Activated naive CD8-positive, alpha-beta T cell (primary cell): ENCODE measurements around the gene HSPA14.
"Not testable (repeated sequence)": the region's sequence is repeated elsewhere in the genome, so short reads cannot be mapped to it uniquely, and the experiment has no call there.

ENCODE experiments used
- H3K27ac Mint-ChIP-seq: one replicate; pipeline ENCODE4 v1.8.0; 2021; ENCODE audit warnings: mixed read lengths
- H3K27me3 Mint-ChIP-seq: one replicate; pipeline ENCODE4 v1.8.0; 2021; ENCODE audit warnings: mixed read lengths
- H3K36me3 Mint-ChIP-seq: one replicate; pipeline ENCODE4 v1.8.0; 2021; ENCODE audit warnings: mixed read lengths
- H3K4me1 Mint-ChIP-seq: one replicate; pipeline ENCODE4 v1.8.0; 2021; ENCODE audit warnings: low read depth, mixed read lengths
- H3K4me3 Mint-ChIP-seq: one replicate; pipeline ENCODE4 v1.8.0; 2021; ENCODE audit warnings: mild to moderate bottlenecking, mixed read lengths
- H3K9me3 Mint-ChIP-seq: one replicate; pipeline ENCODE4 v1.8.0; 2021; ENCODE audit warnings: low read depth, mixed read lengths

HSPA14 gene

GRCh38 chr10:14858338-14858960 is 20.3 kb downstream of the HSPA14 start:
- peaks cover 5% of the 10 kb centered on the region for H3K4me1 Mint-ChIP-seq
- H3K36me3 Mint-ChIP-seq, result peaks cover 12% of the 10 kb centered on the region
- H3K9me3 Mint-ChIP-seq, result no peaks in the 10 kb centered on the region
- H3K4me3 Mint-ChIP-seq, result no peak overlapping the region
- H3K27ac Mint-ChIP-seq, result no peak overlapping the region
- H3K27me3 Mint-ChIP-seq, result no peaks in the 10 kb centered on the region

GRCh38 chr10:14859043-14859442 is 20.9 kb downstream of the HSPA14 start:
- Mint-ChIP-seq H3K36me3 (peaks cover 12% of the 10 kb centered on the region), H3K27me3 (no peaks in the 10 kb centered on the region), H3K4me1 (peaks cover 5% of the 10 kb centered on the region), H3K9me3 (no peaks in the 10 kb centered on the region), H3K4me3 (no peak overlapping the region), H3K27ac (no peak overlapping the region)

GRCh38 chr10:14859775-14860174 is 21.7 kb downstream of the HSPA14 start:
- Mint-ChIP-seq H3K4me3 (no peak overlapping the region), H3K4me1 (peaks cover 5% of the 10 kb centered on the region), H3K9me3 (no peaks in the 10 kb centered on the region), H3K27ac (no peak overlapping the region), H3K36me3 (peaks cover 15% of the 10 kb centered on the region), H3K27me3 (no peaks in the 10 kb centered on the region)

GRCh38 chr10:14860791-14861190 is 22.7 kb downstream of the HSPA14 start:
- no peaks in the 10 kb centered on the region for H3K27me3 Mint-ChIP-seq
- no peaks in the 10 kb centered on the region for H3K9me3 Mint-ChIP-seq
- H3K36me3 Mint-ChIP-seq, result peaks cover 14% of the 10 kb centered on the region
- no peak overlapping the region for H3K4me3 Mint-ChIP-seq
- peaks cover 4% of the 10 kb centered on the region for H3K4me1 Mint-ChIP-seq
- no peak overlapping the region for H3K27ac Mint-ChIP-seq

GRCh38 chr10:14864466-14864865 is 26.4 kb downstream of the HSPA14 start:
- not testable (repeated sequence) for H3K27ac Mint-ChIP-seq, H3K27me3 Mint-ChIP-seq, H3K4me3 Mint-ChIP-seq, H3K9me3 Mint-ChIP-seq, H3K4me1 Mint-ChIP-seq
- H3K36me3 Mint-ChIP-seq, result peaks cover 17% of the 10 kb centered on the region

- H3K27me3 Mint-ChIP-seq, H3K9me3 Mint-ChIP-seq, H3K4me3 Mint-ChIP-seq, H3K27ac Mint-ChIP-seq, H3K4me1 Mint-ChIP-seq: not testable (repeated sequence)
- peaks cover 20% of the 10 kb centered on the region for H3K36me3 Mint-ChIP-seq
These were observed 26.8 kb downstream of the HSPA14 start for GRCh38 chr10:14864871-14865270.

GRCh38 chr10:14873090-14873760 is 35.1 kb downstream of the HSPA14 start:
- H3K27me3 Mint-ChIP-seq, result no peaks in the 10 kb centered on the region
- peaks cover 5% of the 10 kb centered on the region for H3K36me3 Mint-ChIP-seq
- no peaks in the 10 kb centered on the region for H3K9me3 Mint-ChIP-seq
- no peak overlapping the region for H3K4me3 Mint-ChIP-seq
- H3K27ac Mint-ChIP-seq, result no peak overlapping the region
- peaks cover 23% of the 10 kb centered on the region for H3K4me1 Mint-ChIP-seq

- H3K36me3 Mint-ChIP-seq, result peaks cover 2% of the 10 kb centered on the region
- H3K4me3 Mint-ChIP-seq, result peak overlapping the region; percentile 53
- no peaks in the 10 kb centered on the region for H3K27me3 Mint-ChIP-seq
- H3K27ac Mint-ChIP-seq, result no peak overlapping the region
- H3K4me1 Mint-ChIP-seq, result peaks cover 37% of the 10 kb centered on the region
- no peaks in the 10 kb centered on the region for H3K9me3 Mint-ChIP-seq
These were observed 37.8 kb downstream of the HSPA14 start for GRCh38 chr10:14875941-14876340.

GRCh38 chr10:14876764-14877163 is 38.7 kb downstream of the HSPA14 start:
- no peaks in the 10 kb centered on the region for H3K27me3 Mint-ChIP-seq
- H3K9me3 Mint-ChIP-seq, result no peaks in the 10 kb centered on the region
- H3K27ac Mint-ChIP-seq, result no peak overlapping the region
- peaks cover under 1% of the 10 kb centered on the region for H3K36me3 Mint-ChIP-seq
- peaks cover 41% of the 10 kb centered on the region for H3K4me1 Mint-ChIP-seq
- peak overlapping the region; percentile 96 for H3K4me3 Mint-ChIP-seq

- peaks cover 7% of the 10 kb centered on the region for H3K36me3 Mint-ChIP-seq
- H3K4me1 Mint-ChIP-seq, result peaks cover 41% of the 10 kb centered on the region
- no peaks in the 10 kb centered on the region for H3K9me3 Mint-ChIP-seq
- no peaks in the 10 kb centered on the region for H3K27me3 Mint-ChIP-seq
- H3K27ac Mint-ChIP-seq, result peak within 1 kb of the TSS; percentile 91
- peak within 1 kb of the TSS; percentile 96 for H3K4me3 Mint-ChIP-seq
These were observed 40.4 kb downstream of the HSPA14 start, which contains the start of gene SUV39H2 for GRCh38 chr10:14878266-14879123. TSS of gene SUV39H2 (plus strand) at chr10:14878866. CDS start at chr10:14878889, 23 bp downstream.

- H3K27ac Mint-ChIP-seq, result peak overlapping the region; percentile 78
- no peaks in the 10 kb centered on the region for H3K9me3 Mint-ChIP-seq
- peaks cover 41% of the 10 kb centered on the region for H3K4me1 Mint-ChIP-seq
- H3K36me3 Mint-ChIP-seq, result peaks cover 9% of the 10 kb centered on the region
- H3K4me3 Mint-ChIP-seq, result peak overlapping the region; percentile 92
- H3K27me3 Mint-ChIP-seq, result no peaks in the 10 kb centered on the region
These were observed 41.2 kb downstream of the HSPA14 start for GRCh38 chr10:14879124-14879927.

GRCh38 chr10:14879928-14880193 is 41.8 kb downstream of the HSPA14 start:
- H3K9me3 Mint-ChIP-seq, result no peaks in the 10 kb centered on the region
- H3K36me3 Mint-ChIP-seq, result peaks cover 9% of the 10 kb centered on the region
- H3K27me3 Mint-ChIP-seq, result no peaks in the 10 kb centered on the region
- peak overlapping the region; percentile 92 for H3K4me3 Mint-ChIP-seq
- peak overlapping the region; percentile 78 for H3K27ac Mint-ChIP-seq
- peaks cover 41% of the 10 kb centered on the region for H3K4me1 Mint-ChIP-seq

- H3K4me3 Mint-ChIP-seq, result peak overlapping the region; percentile 92
- H3K27me3 Mint-ChIP-seq, result no peaks in the 10 kb centered on the region
- peaks cover 9% of the 10 kb centered on the region for H3K36me3 Mint-ChIP-seq
- H3K4me1 Mint-ChIP-seq, result peaks cover 41% of the 10 kb centered on the region
- H3K9me3 Mint-ChIP-seq, result no peaks in the 10 kb centered on the region
- H3K27ac Mint-ChIP-seq, result peak overlapping the region; percentile 34
These were observed 42.1 kb downstream of the HSPA14 start for GRCh38 chr10:14880229-14880628.

- peaks cover 20% of the 10 kb centered on the region for H3K4me1 Mint-ChIP-seq
- H3K27me3 Mint-ChIP-seq, result no peaks in the 10 kb centered on the region
- no peak overlapping the region for H3K27ac Mint-ChIP-seq
- H3K9me3 Mint-ChIP-seq, result no peaks in the 10 kb centered on the region
- H3K36me3 Mint-ChIP-seq, result peaks cover 9% of the 10 kb centered on the region
- H3K4me3 Mint-ChIP-seq, result no peak overlapping the region
These were observed 46.0 kb downstream of the HSPA14 start for GRCh38 chr10:14884082-14884481.

- Mint-ChIP-seq H3K4me3 (no peak overlapping the region), H3K27me3 (no peaks in the 10 kb centered on the region)
These were observed 51.2 kb downstream of the HSPA14 start for GRCh38 chr10:14889318-14889717.

More at GRCh38 chr10:14889318-14889717, 51.2 kb downstream of the HSPA14 start:
- H3K9me3 Mint-ChIP-seq, result no peaks in the 10 kb centered on the region
- H3K27ac Mint-ChIP-seq, result no peak overlapping the region
- peaks cover 3% of the 10 kb centered on the region for H3K36me3 Mint-ChIP-seq
- H3K4me1 Mint-ChIP-seq, result peaks cover 6% of the 10 kb centered on the region
